Measurements from ENCODE around the gene TNFSF10.
"Not testable (repeated sequence)": the region's sequence is repeated elsewhere in the genome, so short reads cannot be mapped to it uniquely, and the experiment has no call there.

DNA sequence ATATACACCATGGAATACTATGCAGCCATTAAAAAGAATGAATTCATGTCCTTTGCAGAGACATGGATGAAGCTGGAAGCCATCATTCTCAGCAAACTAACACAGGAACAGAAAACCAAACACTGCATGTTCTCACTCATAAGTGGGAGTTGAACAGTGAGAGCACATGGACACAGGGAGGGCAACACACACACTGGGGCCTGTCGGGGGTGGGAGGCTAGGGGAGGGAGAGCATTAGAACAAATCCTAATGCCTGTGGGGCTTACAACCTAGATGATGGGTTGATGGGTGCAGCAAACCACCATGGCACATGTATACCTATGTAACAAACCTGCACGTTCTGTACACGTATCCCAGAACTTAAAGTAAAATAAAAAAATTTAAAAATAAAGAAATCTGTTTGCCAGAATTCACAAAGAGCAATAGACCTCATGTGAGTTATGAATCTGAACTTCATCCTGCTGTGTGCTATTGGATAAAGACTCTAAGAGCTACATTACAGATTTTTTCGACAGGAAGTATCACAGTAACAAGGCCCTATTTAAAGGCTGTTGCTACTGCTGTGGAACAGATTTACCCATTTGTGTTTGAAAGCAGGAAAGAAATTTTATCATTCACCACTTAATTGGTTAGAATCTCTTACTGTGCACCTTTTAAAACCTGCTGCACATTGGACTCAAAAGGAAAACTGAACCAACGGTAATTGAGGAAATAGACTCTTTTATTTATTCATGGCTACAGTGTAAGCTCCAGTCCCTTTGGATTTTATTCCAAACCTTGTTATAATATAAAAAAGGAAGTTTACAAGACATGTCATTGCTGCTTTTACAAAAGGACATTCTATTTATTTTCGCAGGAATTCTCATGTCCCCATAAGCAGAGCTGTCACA, 1.1 kb downstream of the TNFSF10 start:
- TF ChIP-seq CTCF, EP300, POLR2AphosphoS5, POLR2A (IDR thresholded peaks at IDR 0.05): not testable (repeated sequence)
